NT2/D1 (cell line): ENCODE data around the gene CRY1.
A peak's percentile ranks its signal among the peaks of the same experiment; 100 is the strongest.

Source experiments
- DNase-seq: peaks from one replicate; pipeline ENCODE4 v3.0.0-alpha.2; 2011; ENCODE audit warnings: low read depth, low spot score
- H3K27me3 ChIP-seq: 2 replicates; pipeline ENCODE4 v1.6.0; 2011; ENCODE audit warnings: mild to moderate bottlenecking; ENCODE audit not compliant: insufficient read length, insufficient read depth
- H3K36me3 ChIP-seq: 2 replicates; pipeline ENCODE4 v1.6.1; 2011; ENCODE audit warnings: mild to moderate bottlenecking, low read length, mixed read lengths; ENCODE audit not compliant: insufficient read depth, insufficient read length
- H3K4me1 ChIP-seq: 2 replicates; pipeline ENCODE4 v1.5.1; 2011; ENCODE audit not compliant: insufficient read depth, insufficient read length
- H3K4me3 ChIP-seq: 2 replicates; pipeline ENCODE4 v1.5.1; 2011; ENCODE audit warnings: low read depth; ENCODE audit not compliant: insufficient read length
- H3K9ac ChIP-seq: 2 replicates; pipeline ENCODE4 v1.6.0; 2011; ENCODE audit warnings: low read depth; ENCODE audit not compliant: insufficient read length
- H3K9me3 ChIP-seq: 2 replicates; pipeline ENCODE4 v1.5.1; 2011; ENCODE audit warnings: mild to moderate bottlenecking, low read length; ENCODE audit not compliant: insufficient read depth
- SUZ12 ChIP-seq: IDR thresholded peaks from 2 replicates; pipeline ENCODE4 v1.6.1; 2011; ENCODE audit not compliant: insufficient read length, insufficient read depth; ENCODE audit errors: extremely low read depth
- YY1 ChIP-seq: IDR thresholded peaks from 2 replicates; pipeline ENCODE4 v1.6.1; 2011; ENCODE audit not compliant: insufficient read length, insufficient read depth
- ZNF274 ChIP-seq: IDR thresholded peaks from 2 replicates; pipeline ENCODE4 v1.6.1; 2011; ENCODE audit warnings: mild to moderate bottlenecking, low read depth, low read length

The CRY1 gene

DNA sequence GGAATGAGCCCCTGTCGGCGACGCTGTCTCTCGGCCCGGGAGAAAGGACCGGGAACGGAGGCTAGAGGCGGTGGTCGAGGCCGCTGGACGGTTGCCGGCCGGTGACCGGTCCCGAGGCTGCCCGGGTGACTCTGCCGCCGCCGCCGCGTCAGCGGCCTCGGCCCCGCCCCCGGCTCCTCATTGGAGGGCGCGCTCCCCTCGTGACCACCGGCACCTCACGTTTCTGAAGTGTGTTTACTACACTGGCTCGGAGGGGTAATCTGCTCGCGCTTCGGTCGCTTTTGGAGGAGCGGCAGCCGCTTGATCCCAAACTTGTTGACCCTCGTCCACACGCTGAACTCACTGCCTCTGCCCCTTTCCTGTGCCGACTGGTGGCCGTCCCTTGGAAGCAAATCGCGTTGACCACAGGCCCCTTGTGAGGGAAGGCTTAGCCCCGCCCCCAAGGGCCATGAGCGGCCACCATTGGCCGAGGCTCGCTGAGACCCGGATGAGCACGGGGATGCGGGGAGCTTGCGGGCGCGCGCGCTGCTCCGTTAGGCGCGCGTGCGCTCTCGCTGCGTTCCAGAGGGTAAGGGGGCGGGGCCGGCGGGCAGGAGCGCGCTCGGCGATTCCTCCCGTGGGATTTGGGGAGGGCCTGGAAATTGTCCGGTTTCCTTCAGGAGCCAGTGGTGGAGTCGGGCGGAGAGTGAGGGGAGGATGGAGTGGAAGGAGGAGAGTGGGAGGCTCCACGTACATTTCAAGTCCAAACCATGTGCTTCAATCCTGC is at the start of gene CRY1:
Gene CRY1 (minus strand): TSS at position 133 of the 766 bp plus-strand sequence. CDS start 588 bp downstream, outside the sequence.
- Histone ChIP-seq H3K4me3 (peak within 1 kb of the TSS; percentile 95), H3K27me3 (no peaks in the 10 kb centered on the region), H3K9ac (peak within 1 kb of the TSS; percentile 91), H3K4me1 (no peaks in the 10 kb centered on the region), H3K36me3 (no peaks in the 10 kb centered on the region), H3K9me3 (peaks cover 37% of the 10 kb centered on the region; the same call in 1 of the 2 replicates)
- peak; percentile 96 for DNase-seq
- TF ChIP-seq SUZ12 (no peak), ZNF274 (no peak), YY1 (no peak)

DNA sequence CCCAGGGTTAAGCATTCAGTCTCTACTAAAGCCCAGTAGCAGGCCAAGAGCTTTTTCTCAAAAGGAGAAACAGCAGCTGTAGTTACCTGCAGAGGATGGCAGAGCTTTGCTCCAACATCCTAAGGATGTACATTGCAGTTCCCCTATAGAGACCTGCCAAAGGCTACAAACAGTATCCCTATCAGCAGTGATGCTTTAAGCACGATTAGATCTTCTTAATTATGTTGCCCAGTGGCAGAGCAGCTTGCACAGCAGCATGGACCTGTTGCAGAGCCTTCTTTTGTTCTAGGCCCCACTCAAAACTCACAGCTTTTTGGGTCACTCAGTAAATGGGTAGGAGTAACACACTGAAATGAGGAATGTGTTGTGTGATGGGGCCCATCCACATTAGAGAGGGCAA is 46.4 kb upstream of the CRY1 start:
- no peaks in the 10 kb centered on the region for H3K36me3 ChIP-seq
- no peak overlapping the region for H3K4me3 ChIP-seq
- H3K4me1 ChIP-seq = no peaks in the 10 kb centered on the region
- no peak for DNase-seq
- no peaks in the 10 kb centered on the region for H3K27me3 ChIP-seq
- H3K9me3 ChIP-seq = peaks cover 4% of the 10 kb centered on the region; the same call in 1 of the 2 replicates
- no peak for TF ChIP-seq YY1
- no peak overlapping the region for H3K9ac ChIP-seq

DNA sequence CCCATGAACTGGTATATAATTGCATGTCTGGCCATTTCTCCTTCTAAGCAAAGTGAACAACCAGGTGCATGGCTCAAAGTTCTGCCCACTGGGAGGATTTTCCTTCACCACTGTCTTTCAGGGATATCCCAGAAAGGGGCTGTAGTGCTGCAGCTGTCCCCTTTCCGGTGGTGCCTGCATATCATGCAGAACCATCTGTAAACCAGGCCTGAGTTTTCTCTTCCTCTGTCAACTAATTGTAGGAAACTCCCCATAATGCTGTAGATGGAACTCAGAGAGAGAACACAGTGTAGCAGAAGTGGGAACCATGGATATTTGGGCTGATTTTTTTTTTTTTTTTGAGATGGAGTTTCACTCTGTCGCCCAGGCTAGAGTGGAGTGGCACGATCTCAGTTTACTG is 45.6 kb upstream of the CRY1 start:
- Histone ChIP-seq H3K9me3 (peaks cover 7% of the 10 kb centered on the region; the same call in 1 of the 2 replicates), H3K4me1 (no peaks in the 10 kb centered on the region), H3K36me3 (no peaks in the 10 kb centered on the region), H3K9ac (no peak overlapping the region), H3K4me3 (no peak overlapping the region), H3K27me3 (no peaks in the 10 kb centered on the region)
- TF ChIP-seq ZNF274 = no peak
- no peak for TF ChIP-seq SUZ12
- no peak for DNase-seq

DNA sequence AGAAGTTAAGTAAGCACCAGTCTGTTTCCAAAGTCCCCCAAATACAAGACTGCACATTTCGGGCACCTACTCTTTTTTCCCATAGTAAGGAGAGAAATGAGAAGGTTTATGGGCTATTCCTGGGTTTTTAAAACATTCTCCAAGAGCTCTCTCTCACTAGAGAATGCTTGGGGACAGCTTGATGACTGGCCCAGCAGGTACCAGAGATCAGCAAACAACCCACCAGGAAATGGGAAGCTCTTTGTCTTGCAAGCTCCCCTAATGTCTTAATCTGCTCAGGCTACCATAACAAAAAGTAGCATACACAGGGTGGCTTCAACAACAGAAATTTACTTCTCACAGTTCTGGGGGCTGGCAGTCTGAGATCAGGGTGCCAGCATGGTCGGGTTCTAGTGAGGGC is 41.8 kb upstream of the CRY1 start:
- H3K27me3 ChIP-seq = no peaks in the 10 kb centered on the region
- DNase-seq = no peak
- peaks cover 7% of the 10 kb centered on the region; the same call in 1 of the 2 replicates for H3K9me3 ChIP-seq
- H3K9ac ChIP-seq = no peak overlapping the region
- no peak overlapping the region for H3K4me3 ChIP-seq
- no peaks in the 10 kb centered on the region for H3K4me1 ChIP-seq
- TF ChIP-seq ZNF274 (no peak), YY1 (no peak), SUZ12 (no peak)
- H3K36me3 ChIP-seq = no peaks in the 10 kb centered on the region

- DNase-seq = no peak
- H3K4me3 ChIP-seq = no peak overlapping the region
Measured at GRCh38 chr12:107134558-107134957, 41.2 kb upstream of the CRY1 start.

DNA sequence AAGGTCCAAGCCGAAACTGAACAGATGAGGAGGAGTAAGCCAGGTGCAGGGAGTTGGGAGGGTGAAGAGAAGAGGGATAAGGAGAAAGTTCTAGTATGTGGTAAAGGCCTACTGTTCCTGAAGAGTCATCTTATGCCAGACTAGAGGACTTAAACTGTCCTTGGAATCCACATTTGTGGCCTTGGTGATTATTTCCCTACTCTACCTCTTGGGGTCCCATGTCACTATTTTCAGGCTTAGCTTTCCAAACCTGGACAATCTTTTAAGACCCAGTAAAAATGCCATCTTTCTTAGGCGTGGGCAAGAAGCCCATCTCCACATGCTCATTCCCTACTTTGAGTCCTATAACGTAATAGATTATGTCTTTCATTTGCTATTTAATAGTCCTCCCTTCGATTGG is 40.1 kb upstream of the CRY1 start:
- Histone ChIP-seq H3K27me3 (no peaks in the 10 kb centered on the region), H3K4me1 (no peaks in the 10 kb centered on the region), H3K9ac (no peak overlapping the region), H3K36me3 (no peaks in the 10 kb centered on the region), H3K4me3 (no peak overlapping the region), H3K9me3 (peaks cover 7% of the 10 kb centered on the region; the same call in 1 of the 2 replicates)
- no peak for DNase-seq
- TF ChIP-seq SUZ12 = no peak
- TF ChIP-seq YY1 = no peak

More at GRCh38 chr12:107134558-107134957, 41.2 kb upstream of the CRY1 start:
- no peak overlapping the region for H3K9ac ChIP-seq
- peaks cover 7% of the 10 kb centered on the region; the same call in 1 of the 2 replicates for H3K9me3 ChIP-seq
- no peaks in the 10 kb centered on the region for H3K27me3 ChIP-seq
- no peak for TF ChIP-seq ZNF274
- H3K36me3 ChIP-seq = no peaks in the 10 kb centered on the region
- no peaks in the 10 kb centered on the region for H3K4me1 ChIP-seq

GRCh38 chr12:107131832-107132616 is 38.7 kb upstream of the CRY1 start:
- Histone ChIP-seq H3K36me3 (no peaks in the 10 kb centered on the region), H3K9ac (no peak overlapping the region), H3K9me3 (peaks cover 7% of the 10 kb centered on the region; the same call in 1 of the 2 replicates), H3K27me3 (no peaks in the 10 kb centered on the region), H3K4me3 (no peak overlapping the region), H3K4me1 (no peaks in the 10 kb centered on the region)
- peak; percentile 66 for DNase-seq
- TF ChIP-seq YY1 (no peak), SUZ12 (no peak), ZNF274 (no peak)
